IMR-90 (cell line): ENCODE data around the gene RIPK4. TPM values are rescaled to one million over a fixed set of nuclear protein-coding genes. Genes with fewer than 3 reads are reported as not detected.

ENCODE experiments used
- ATAC-seq: fragments of 200-7000 bp; cut with Tn5 transposase; 2 replicates; pipeline ENCODE4 v1.9.1; 2020; ENCODE audit warnings: low read depth, mild to moderate bottlenecking, moderate library complexity
- BruUV-seq: library from RNA; stranded (reverse); fragments of 400-500 nt; replicated peaks from 2 replicates; lab custom pipeline; 2021; lab: Mats Ljungman, UMichigan
- CTCF ChIA-PET: fragments of 300-600 bp; formaldehyde crosslinking; extraction: SDS; loops from one replicate; lab custom pipeline; 2021; ENCODE audit warnings: antibody characterized with exemption; lab: Yijun Ruan, JAX
- POLR2A ChIA-PET: fragments of 300-600 bp; sonication (Branson Sonifier 250); formaldehyde crosslinking; loops from one replicate; lab custom pipeline; 2022; ENCODE audit warnings: antibody characterized with exemption; ENCODE audit not compliant: unreplicated experiment; lab: Charles Lee
- DNase-seq: peaks from one replicate; pipeline ENCODE4 v3.0.0; 2013
- H2AFZ ChIP-seq: replicated peaks from 2 replicates; pipeline ENCODE3; 2013; ENCODE audit warnings: low read length, mild to moderate bottlenecking; ENCODE audit not compliant: poor library complexity
- H2AK5ac ChIP-seq: 2 replicates; pipeline ENCODE4 v1.6.1; 2013; ENCODE audit warnings: low read depth, low read length, inconsistent platforms
- H2AK9ac ChIP-seq: replicated peaks from 2 replicates; pipeline ENCODE3; 2013; ENCODE audit warnings: mild to moderate bottlenecking, low read depth, low read length, moderate library complexity; ENCODE audit not compliant: poor library complexity
- H2BK120ac ChIP-seq: 2 replicates; pipeline ENCODE4 v1.6.1; 2013; ENCODE audit warnings: low read depth, low read length, inconsistent platforms
- H2BK15ac ChIP-seq: 3 replicates; pipeline ENCODE4 v1.6.1; 2013; ENCODE audit warnings: low read depth, low read length, inconsistent platforms
- H2BK20ac ChIP-seq: 2 replicates; pipeline ENCODE4 v1.6.1; 2013; ENCODE audit warnings: low read depth, mild to moderate bottlenecking, inconsistent platforms, low read length, moderate library complexity
- H2BK5ac ChIP-seq: 2 replicates; pipeline ENCODE4 v1.6.1; 2013; ENCODE audit warnings: mild to moderate bottlenecking, low read depth, low read length, inconsistent platforms; ENCODE audit not compliant: poor library complexity, severe bottlenecking
- H3K14ac ChIP-seq: replicated peaks from 2 replicates; pipeline ENCODE4 v1.6.1; 2013; ENCODE audit warnings: low read depth, low read length, inconsistent platforms
- H3K18ac ChIP-seq: 2 replicates; pipeline ENCODE4 v1.6.1; 2013; ENCODE audit warnings: low read depth, low read length, control low read depth
- H3K23ac ChIP-seq: 2 replicates; pipeline ENCODE4 v1.6.1; 2013; ENCODE audit warnings: low read depth, low read length, inconsistent platforms
- H3K27ac ChIP-seq: 2 replicates; pipeline ENCODE4 v1.5.1; 2013; ENCODE audit warnings: mild to moderate bottlenecking, control low read depth, low read length; ENCODE audit not compliant: insufficient read depth
- H3K27me3 ChIP-seq: 2 replicates; pipeline ENCODE4 v1.6.1; 2013; ENCODE audit warnings: low read length; ENCODE audit not compliant: control insufficient read depth, insufficient read depth
- H3K36me3 ChIP-seq: 2 replicates; pipeline ENCODE4 v1.6.1; 2013; ENCODE audit warnings: low read length, mixed read lengths; ENCODE audit not compliant: control insufficient read depth, insufficient read depth
- H3K4ac ChIP-seq: 2 replicates; pipeline ENCODE4 v1.6.1; 2013; ENCODE audit warnings: low read depth, low read length, inconsistent platforms
- H3K4me1 ChIP-seq: 2 replicates; pipeline ENCODE4 v1.6.1; 2013; ENCODE audit warnings: low read length, mixed read lengths; ENCODE audit not compliant: control insufficient read depth, insufficient read depth
- H3K4me2 ChIP-seq: 2 replicates; pipeline ENCODE4 v1.6.1; 2013; ENCODE audit warnings: low read depth, mild to moderate bottlenecking, control low read depth, low read length, moderate library complexity
- H3K4me3 ChIP-seq: 2 replicates; pipeline ENCODE4 v1.5.1; 2013; ENCODE audit warnings: low read depth, mild to moderate bottlenecking, control low read depth, low read length, moderate library complexity; ENCODE audit not compliant: insufficient read depth
- H3K56ac ChIP-seq: 2 replicates; pipeline ENCODE4 v1.6.1; 2013; ENCODE audit warnings: low read length, inconsistent platforms; ENCODE audit not compliant: insufficient read depth; ENCODE audit errors: extremely low read depth
- H3K79me1 ChIP-seq, 2 experiments: 2 replicates each; pipeline ENCODE4 v1.6.1; 2013; ENCODE audit warnings: low read length in 2 of 2, inconsistent platforms in 1 of 2, low read depth in 1 of 2
- H3K9ac ChIP-seq: 2 replicates; pipeline ENCODE4 v1.6.1; 2013; ENCODE audit warnings: low read depth, low read length, control low read depth
- H3K9me1 ChIP-seq: 2 replicates; pipeline ENCODE4 v1.6.1; 2013; ENCODE audit warnings: low read length, inconsistent platforms; ENCODE audit not compliant: insufficient read depth
- H3K9me3 ChIP-seq: 2 replicates; pipeline ENCODE4 v1.6.1; 2013; ENCODE audit warnings: low read length; ENCODE audit not compliant: control insufficient read depth, insufficient read depth
- H4K20me1 ChIP-seq: 2 replicates; pipeline ENCODE4 v1.6.1; 2013; ENCODE audit warnings: low read length, inconsistent platforms; ENCODE audit not compliant: insufficient read depth
- H4K5ac ChIP-seq: 2 replicates; pipeline ENCODE4 v1.6.1; 2013; ENCODE audit warnings: mild to moderate bottlenecking, low read depth, low read length, control low read depth
- H4K8ac ChIP-seq, 2 experiments: 2 replicates each; pipeline ENCODE4 v1.6.1; 2013; ENCODE audit warnings: low read depth in 2 of 2, low read length in 2 of 2, control low read depth in 1 of 2, inconsistent platforms in 1 of 2
- H4K91ac ChIP-seq: 2 replicates; pipeline ENCODE4 v1.6.1; 2013; ENCODE audit warnings: low read depth, low read length, inconsistent platforms; ENCODE audit not compliant: insufficient read depth
- BHLHE40 ChIP-seq: fragments of 150-350 bp; IDR thresholded peaks from 2 replicates; pipeline ENCODE4 v1.6.1; 2016; ENCODE audit warnings: mild to moderate bottlenecking, low read depth, low read length
- CHD1 ChIP-seq: IDR thresholded peaks from 2 replicates; pipeline ENCODE4 v1.6.1; 2012; ENCODE audit warnings: low read depth, low read length, improper control_type of control experiment
- CTCF ChIP-seq: conservative IDR thresholded peaks from 2 replicates; pipeline ENCODE4 v1.5.1; 2012; ENCODE audit warnings: mild to moderate bottlenecking, low read depth, low read length, improper control_type of control experiment
- MAFK ChIP-seq: IDR thresholded peaks from 2 replicates; pipeline ENCODE4 v1.6.1; 2012; ENCODE audit warnings: low read depth, low read length, improper control_type of control experiment
- MAZ ChIP-seq: IDR thresholded peaks from 2 replicates; pipeline ENCODE4 v1.6.1; 2012; ENCODE audit warnings: low read depth, mild to moderate bottlenecking, low read length, improper control_type of control experiment, moderate library complexity, borderline replicate concordance
- NFE2L2 ChIP-seq: fragments of 150-350 bp; IDR thresholded peaks from 2 replicates; pipeline ENCODE4 v1.6.1; 2016; ENCODE audit warnings: low read depth, mild to moderate bottlenecking, low read length
- POLR2A ChIP-seq: IDR thresholded peaks from 2 replicates; pipeline ENCODE4 v1.6.1; 2012; ENCODE audit warnings: mild to moderate bottlenecking, low read depth, low read length
- RAD21 ChIP-seq: IDR thresholded peaks from 2 replicates; pipeline ENCODE4 v1.6.1; 2012; ENCODE audit warnings: low read length, improper control_type of control experiment
- RCOR1 ChIP-seq: IDR thresholded peaks from 2 replicates; pipeline ENCODE4 v1.6.1; 2012; ENCODE audit warnings: mild to moderate bottlenecking, low read length, improper control_type of control experiment; ENCODE audit not compliant: insufficient replicate concordance
- RFX5 ChIP-seq: IDR thresholded peaks from 2 replicates; pipeline ENCODE4 v1.8.0; 2012; ENCODE audit warnings: low read depth, mild to moderate bottlenecking, low read length, moderate library complexity
- WGBS, 2 experiments: methylation state at CpG; one replicate each; pipeline versions ENCODE4 v1.1.5 to v1.1.7; 2013; ENCODE audit warnings: missing lambda C conversion rate in 2 of 2; ENCODE audit not compliant: insufficient read length in 1 of 2; ENCODE audit errors: extremely low coverage in 2 of 2; 5-methylcytosine and 5-hydroxymethylcytosine counted together
- dilution Hi-C: fragments of 300-500 bp; cut with HindIII; formaldehyde crosslinking; loops from one replicate; pipeline ENCODE4 v1.14.3; 2018; ENCODE audit warnings: low sequenced_read_pairs; ENCODE audit not compliant: unreplicated experiment
- in situ Hi-C: fragments of 300-500 bp; cut with MboI; formaldehyde crosslinking; loops from 3 replicates; pipeline ENCODE4 v1.14.3; 2019; ENCODE audit warnings: low sequenced_read_pairs, inconsistent platforms, mixed read lengths
- intact Hi-C: fragments of 100-400 bp; cut with micrococcal nuclease; formaldehyde crosslinking; loops from 2 replicates; pipeline ENCODE4 v1.10.0; 2022
- polyA plus RNA-seq, 3 experiments: library from polyadenylated mRNA; depleted of rRNA; stranded (reverse); fragments of >200 nt; gene quantifications; 2 replicates each; pipeline ENCODE4 v1.2.3, GENCODE V29; 2012; ENCODE audit warnings: low replicate concordance in 1 of 3
- total RNA-seq: library from RNA; depleted of rRNA; stranded (reverse); fragments of >200 nt; gene quantifications from 2 replicates; pipeline ENCODE4 v1.2.3, GENCODE V29; 2012
- TF ChIP-seq, protein P1 (sequence below): fragments of 150-350 bp; IDR thresholded peaks from 2 replicates; pipeline ENCODE4 v1.6.1; 2017; ENCODE audit warnings: mild to moderate bottlenecking, antibody characterized with exemption, low read length, low read depth

The RIPK4 gene
- total and polyA plus RNA-seq, 2 of the 4 experiments (the other 2 are of a cell fraction), result under 0.01 to 0.03 TPM

- Histone ChIP-seq H3K18ac (no peak overlapping the region), H4K91ac (no peak overlapping the region), H3K9me3 (0 out of 2 replicates have a peak, but pooled peaks cover 1% of the 10 kb centered on the region), H4K5ac (no peak overlapping the region), H3K27me3 (peaks cover 31% of the 10 kb centered on the region), H2AK9ac (no peak overlapping the region), H3K4me3 (no peak overlapping the region), H3K4me2 (no peak overlapping the region), H3K27ac (no peak overlapping the region), H4K20me1 (no peaks in the 10 kb centered on the region), H3K36me3 (no peaks in the 10 kb centered on the region), H3K14ac (no peak overlapping the region), H3K4me1 (no peaks in the 10 kb centered on the region), H3K23ac (no peak overlapping the region), H3K56ac (no peak overlapping the region), H2BK120ac (no peak overlapping the region), H2BK15ac (no peak overlapping the region), H2BK5ac (no peak overlapping the region), H3K79me1 (no peaks in the 10 kb centered on the region), H4K8ac (no peak overlapping the region), H2AK5ac (no peak overlapping the region), H3K9ac (no peak overlapping the region), H2AFZ (no peak overlapping the region), H3K4ac (no peak overlapping the region), H3K9me1 (no peaks in the 10 kb centered on the region), H2BK20ac (no peak overlapping the region)
- ChIA-PET POLR2A (no interaction called here), CTCF (interaction anchor here (0.7 kb wide), 1 partner anchor 306 kb away, joined by 3 read pairs; no protein-coding TSS in a partner anchor)
- TF ChIP-seq BHLHE40 (no peak), MAFK (no peak), CHD1 (no peak), NFE2L2 (no peak), RAD21 (no peak), RFX5 (no peak), CTCF (no peak), MAZ (no peak), RCOR1 (no peak), POLR2A (no peak)
- TF ChIP-seq, protein P1, sequence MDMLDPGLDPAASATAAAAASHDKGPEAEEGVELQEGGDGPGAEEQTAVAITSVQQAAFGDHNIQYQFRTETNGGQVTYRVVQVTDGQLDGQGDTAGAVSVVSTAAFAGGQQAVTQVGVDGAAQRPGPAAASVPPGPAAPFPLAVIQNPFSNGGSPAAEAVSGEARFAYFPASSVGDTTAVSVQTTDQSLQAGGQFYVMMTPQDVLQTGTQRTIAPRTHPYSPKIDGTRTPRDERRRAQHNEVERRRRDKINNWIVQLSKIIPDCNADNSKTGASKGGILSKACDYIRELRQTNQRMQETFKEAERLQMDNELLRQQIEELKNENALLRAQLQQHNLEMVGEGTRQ, result no peak
- BruUV-seq, result no TSS peak
- DNase-seq (no peak), ATAC-seq (no peak)
- intact Hi-C loops, result no loop called here
- WGBS, 2 experiments, result no CpG with 5 or more reads among the region's 15 CpGs
- dilution Hi-C loops, result no loop called here
- in situ Hi-C loops, result loop anchor here (25.0 kb wide), 1 partner anchor 497 kb away; no protein-coding TSS in a partner anchor
These were observed 17.7 kb upstream of the RIPK4 start for GRCh38 chr21:41784456-41785102.
